Vagina (tissue), 2 donors: ENCODE data around the gene EPHB1. TPM values are rescaled to one million over a fixed set of nuclear protein-coding genes. Genes with fewer than 3 reads are reported as not detected.
A peak's percentile ranks its signal among the peaks of the same experiment; 100 is the strongest.

Experiments used
- DNase-seq, 2 donors: peaks; one replicate each; pipeline ENCODE4 v3.0.0-alpha.2; 2017; ENCODE audit errors: extremely low spot score in 2 of 2
- H3K27ac ChIP-seq: fragments of 200-600 bp; sonication (generic); one replicate; pipeline ENCODE4 v1.5.1; 2019
- H3K27me3 ChIP-seq: fragments of 200-600 bp; sonication (generic); one replicate; pipeline ENCODE4 v1.5.1; 2019
- H3K36me3 ChIP-seq, 2 donors: fragments of 200-600 bp; sonication (generic); one replicate each; pipeline ENCODE4 v1.5.1; 2017 to 2019
- H3K4me1 ChIP-seq: fragments of 200-600 bp; sonication (generic); one replicate; pipeline ENCODE4 v1.5.1; 2019
- H3K4me3 ChIP-seq, 2 donors: fragments of 200-600 bp; sonication (generic); 1 replicate in 1 of 2; 2 replicates in 1 of 2; pipeline ENCODE4 v1.5.1; 2016 to 2019
- H3K9me3 ChIP-seq: fragments of 200-600 bp; sonication (generic); one replicate; pipeline ENCODE4 v1.5.1; 2019
- POLR2A ChIP-seq, 2 donors: fragments of 450-650 bp; IDR thresholded peaks; one replicate each; pipeline ENCODE4 v1.6.1; 2017; ENCODE audit warnings: antibody characterized with exemption in 2 of 2, mild to moderate bottlenecking in 2 of 2, moderate library complexity in 2 of 2
- POLR2AphosphoS5 ChIP-seq, 2 donors: sonication (generic); formaldehyde crosslinking; IDR thresholded peaks; one replicate each; pipeline ENCODE4 v1.9.0; 2017; ENCODE audit warnings: antibody characterized with exemption in 2 of 2, mild to moderate bottlenecking in 2 of 2, low read depth in 1 of 2; ENCODE audit not compliant: insufficient read depth in 1 of 2
- intact Hi-C: fragments of 100-400 bp; cut with DNase I; formaldehyde crosslinking; loops from one replicate; pipeline ENCODE4 v1.15.1; 2023
- total RNA-seq: library from RNA; depleted of rRNA; stranded (reverse); fragments of >200 nt; gene quantifications from one replicate; pipeline ENCODE4 v1.2.3, GENCODE V29; 2016
- TF ChIP-seq, protein P1 (sequence below), 3 experiments: fragments of 450-650 bp in 2 of 3; fragments of 200-600 bp in 1 of 3; sonication (generic) in 1 of 3; IDR thresholded peaks; one replicate each; pipeline ENCODE4 v1.5.1; 2017 to 2019; ENCODE audit warnings: antibody characterized with exemption in 3 of 3, mild to moderate bottlenecking in 2 of 3, moderate library complexity in 2 of 3

Gene EPHB1
- total RNA-seq, 1 donor from 2014 or later: 2.2 TPM

DNA sequence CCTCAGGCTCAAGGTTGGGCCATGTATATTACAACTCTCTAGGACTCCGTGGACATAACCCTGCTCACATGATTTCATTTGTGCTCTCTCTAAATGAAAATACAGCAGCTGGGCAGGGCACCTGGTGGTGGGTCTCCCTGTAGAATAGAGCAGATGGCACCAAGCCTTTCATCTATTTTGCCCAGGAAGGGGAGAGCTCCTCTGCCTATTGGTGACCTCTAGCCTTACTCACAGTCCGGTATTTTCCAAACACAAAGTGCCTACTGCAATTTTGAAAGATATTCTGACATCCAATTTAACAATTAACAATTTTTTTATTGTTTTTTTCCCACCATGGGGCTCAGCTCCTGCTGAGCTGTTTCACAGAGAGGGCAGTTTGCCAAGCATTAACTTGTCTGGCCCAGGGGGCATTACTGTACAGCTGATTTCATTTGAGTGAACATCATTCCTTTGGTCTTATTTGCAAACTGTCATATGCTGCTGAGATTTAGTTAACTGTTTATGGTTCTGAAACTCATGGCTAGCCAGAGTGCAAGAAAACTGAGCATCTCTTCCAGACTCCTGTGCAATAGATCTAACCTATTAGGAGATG, 474.0 kb downstream of the EPHB1 start:
- peak in 1 of 2 donors; percentile 5 for DNase-seq
- intact Hi-C loops: no loop called here
- Histone ChIP-seq H3K27me3 (no peaks in the 10 kb centered on the region), H3K4me1 (no peaks in the 10 kb centered on the region), H3K27ac (no peak overlapping the region), H3K9me3 (no peaks in the 10 kb centered on the region), H3K36me3 (no peaks in the 10 kb centered on the region), H3K4me3 (no peak overlapping the region)
- TF ChIP-seq, protein P1, sequence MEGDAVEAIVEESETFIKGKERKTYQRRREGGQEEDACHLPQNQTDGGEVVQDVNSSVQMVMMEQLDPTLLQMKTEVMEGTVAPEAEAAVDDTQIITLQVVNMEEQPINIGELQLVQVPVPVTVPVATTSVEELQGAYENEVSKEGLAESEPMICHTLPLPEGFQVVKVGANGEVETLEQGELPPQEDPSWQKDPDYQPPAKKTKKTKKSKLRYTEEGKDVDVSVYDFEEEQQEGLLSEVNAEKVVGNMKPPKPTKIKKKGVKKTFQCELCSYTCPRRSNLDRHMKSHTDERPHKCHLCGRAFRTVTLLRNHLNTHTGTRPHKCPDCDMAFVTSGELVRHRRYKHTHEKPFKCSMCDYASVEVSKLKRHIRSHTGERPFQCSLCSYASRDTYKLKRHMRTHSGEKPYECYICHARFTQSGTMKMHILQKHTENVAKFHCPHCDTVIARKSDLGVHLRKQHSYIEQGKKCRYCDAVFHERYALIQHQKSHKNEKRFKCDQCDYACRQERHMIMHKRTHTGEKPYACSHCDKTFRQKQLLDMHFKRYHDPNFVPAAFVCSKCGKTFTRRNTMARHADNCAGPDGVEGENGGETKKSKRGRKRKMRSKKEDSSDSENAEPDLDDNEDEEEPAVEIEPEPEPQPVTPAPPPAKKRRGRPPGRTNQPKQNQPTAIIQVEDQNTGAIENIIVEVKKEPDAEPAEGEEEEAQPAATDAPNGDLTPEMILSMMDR (IDR thresholded peaks at IDR 0.05): no peak

DNA sequence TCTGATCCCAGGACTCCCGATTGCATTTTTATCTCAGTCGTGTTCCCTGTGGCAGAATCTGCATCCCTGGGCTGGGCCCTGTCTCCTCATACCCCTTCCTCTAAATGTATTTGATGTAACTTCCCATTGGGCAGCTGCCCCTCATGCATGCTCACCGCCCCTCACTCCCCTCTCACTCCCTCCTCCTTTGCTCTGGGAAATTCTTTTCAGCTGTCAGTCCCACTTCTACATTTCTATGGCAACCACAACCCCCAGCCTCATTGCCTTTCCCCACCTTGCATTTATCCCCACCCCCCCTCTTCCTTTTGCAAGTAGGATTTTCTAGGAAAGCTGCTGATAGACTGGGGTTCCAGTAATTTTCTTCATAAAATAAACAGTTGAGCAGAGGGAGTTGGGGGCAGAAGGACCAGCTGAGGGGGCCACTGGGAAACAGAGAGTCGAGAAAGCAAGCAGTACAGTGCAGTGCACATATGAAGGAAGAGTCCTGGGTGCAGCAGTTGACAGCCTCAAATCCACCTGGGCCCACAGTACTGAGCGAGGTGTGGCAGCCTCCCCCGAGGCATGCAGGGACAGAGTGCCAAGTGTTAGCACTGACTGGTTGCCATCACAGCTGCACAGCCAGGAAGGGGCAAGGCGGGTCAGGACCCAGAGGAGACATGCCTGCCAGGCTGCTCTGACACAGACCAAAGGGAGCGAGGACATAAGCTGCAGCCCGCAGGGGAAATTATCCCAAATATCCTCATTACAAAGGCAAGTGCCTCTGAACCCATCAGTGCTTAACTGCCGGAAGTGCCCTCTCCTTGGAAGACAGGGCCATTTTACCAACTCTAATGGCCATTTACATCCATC, 476.3 kb downstream of the EPHB1 start:
- DNase-seq: no peak
- Histone ChIP-seq H3K9me3 (no peaks in the 10 kb centered on the region), H3K4me1 (no peaks in the 10 kb centered on the region), H3K27ac (no peak overlapping the region), H3K27me3 (no peaks in the 10 kb centered on the region), H3K4me3 (no peak overlapping the region), H3K36me3 (no peaks in the 10 kb centered on the region)
- intact Hi-C loops: no loop called here
- TF ChIP-seq POLR2A (IDR thresholded peaks at IDR 0.05): no peak
- TF ChIP-seq, protein P1 (IDR thresholded peaks at IDR 0.05): no peak
- TF ChIP-seq POLR2AphosphoS5 (IDR thresholded peaks at IDR 0.05; ENCODE audit: insufficient read depth in 1 of 2, low read depth in 1 of 2): no peak

DNA sequence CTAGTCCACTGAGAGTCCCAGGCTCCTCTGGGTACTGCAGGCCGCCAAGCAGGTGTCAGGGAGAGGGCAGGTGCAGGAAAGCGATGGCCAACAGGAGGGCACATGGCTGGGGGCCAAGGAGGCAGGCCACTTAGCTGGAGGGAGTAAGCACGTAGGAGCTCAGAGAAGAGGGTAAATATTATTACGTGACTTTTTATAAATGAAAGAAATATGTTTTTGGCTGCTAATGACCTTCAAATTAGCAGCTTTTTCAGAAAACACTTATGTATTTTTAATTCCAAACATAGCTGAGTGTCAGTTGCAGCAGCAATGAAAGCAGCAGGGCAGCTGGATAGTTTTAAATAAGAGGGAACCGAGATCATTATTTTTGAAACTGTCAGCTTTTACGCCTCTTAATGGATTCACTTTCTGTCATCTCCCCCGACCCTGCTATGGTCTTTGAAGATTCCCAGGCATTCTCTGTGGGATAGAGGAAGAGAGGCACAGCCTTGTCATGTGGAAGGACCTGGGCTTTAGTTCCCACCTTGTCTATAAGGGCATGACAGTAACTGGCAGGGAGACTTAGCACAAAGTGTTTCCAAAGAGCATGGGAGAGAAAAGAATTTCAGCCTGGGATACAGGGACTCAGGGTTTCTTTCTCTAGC, 477.1 kb downstream of the EPHB1 start:
- no peaks in the 10 kb centered on the region for H3K36me3 ChIP-seq
- DNase-seq: no peak
- H3K27me3 ChIP-seq: no peaks in the 10 kb centered on the region
- H3K4me1 ChIP-seq: no peaks in the 10 kb centered on the region
- TF ChIP-seq POLR2A (IDR thresholded peaks at IDR 0.05): no peak
- no peak for TF ChIP-seq POLR2AphosphoS5 (IDR thresholded peaks at IDR 0.05; ENCODE audit: insufficient read depth in 1 of 2, low read depth in 1 of 2)
- TF ChIP-seq, protein P1 (IDR thresholded peaks at IDR 0.05): no peak
- H3K4me3 ChIP-seq: no peak overlapping the region
- H3K9me3 ChIP-seq: no peaks in the 10 kb centered on the region
- no peak overlapping the region for H3K27ac ChIP-seq
- intact Hi-C loops: no loop called here

DNA sequence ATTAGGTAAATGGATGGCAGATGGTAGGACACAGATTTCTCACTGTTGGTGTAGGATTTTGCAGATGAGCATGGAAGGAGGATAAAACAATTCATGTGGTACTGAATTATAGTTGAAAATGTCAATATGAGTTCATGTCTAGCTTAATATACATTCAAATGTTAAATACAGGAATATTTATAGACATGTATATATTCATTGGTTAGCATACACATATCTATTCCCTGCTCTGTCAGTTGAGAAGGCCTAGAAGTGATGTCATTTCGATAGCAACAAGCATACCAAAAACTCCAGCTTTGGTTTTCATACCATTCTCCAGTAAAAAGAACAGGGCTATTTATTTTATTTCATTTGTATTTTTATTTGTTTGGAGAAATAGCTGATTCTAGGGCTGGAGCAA, 497.1 kb downstream of the EPHB1 start:
- no peak for DNase-seq
- H3K36me3 ChIP-seq: no peaks in the 10 kb centered on the region
- intact Hi-C loops: no loop called here
- no peaks in the 10 kb centered on the region for H3K4me1 ChIP-seq
- H3K4me3 ChIP-seq: no peak overlapping the region
- TF ChIP-seq, protein P1 (IDR thresholded peaks at IDR 0.05): no peak
- TF ChIP-seq POLR2A (IDR thresholded peaks at IDR 0.05): no peak
- no peak for TF ChIP-seq POLR2AphosphoS5 (IDR thresholded peaks at IDR 0.05; ENCODE audit: insufficient read depth in 1 of 2, low read depth in 1 of 2)
- no peak overlapping the region for H3K27ac ChIP-seq
- no peaks in the 10 kb centered on the region for H3K9me3 ChIP-seq
- H3K27me3 ChIP-seq: no peaks in the 10 kb centered on the region

DNA sequence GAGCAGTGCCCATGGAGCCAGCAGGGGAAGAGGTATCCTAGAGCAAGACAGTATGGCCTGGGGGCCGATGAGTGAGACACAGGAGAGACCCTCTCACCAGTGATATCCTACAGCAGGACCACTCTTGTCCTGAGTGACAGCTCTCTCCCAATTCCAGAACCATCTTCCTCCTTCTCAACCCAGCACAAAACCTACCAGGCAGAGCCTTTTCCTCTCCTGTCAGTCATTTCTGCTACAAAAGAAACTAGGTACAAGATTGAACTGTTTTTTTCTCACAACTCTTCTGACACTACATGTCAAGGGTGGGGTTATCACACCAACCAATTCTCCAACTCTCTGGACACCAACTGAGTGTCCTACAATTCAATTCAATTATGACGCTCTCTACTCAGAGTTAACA, 506.6 kb downstream of the EPHB1 start:
- TF ChIP-seq, protein P1 (IDR thresholded peaks at IDR 0.05): no peak
- no peak for TF ChIP-seq POLR2A (IDR thresholded peaks at IDR 0.05)
- no peak for TF ChIP-seq POLR2AphosphoS5 (IDR thresholded peaks at IDR 0.05; ENCODE audit: insufficient read depth in 1 of 2, low read depth in 1 of 2)
- no peaks in the 10 kb centered on the region for H3K4me1 ChIP-seq
- H3K27ac ChIP-seq: no peak overlapping the region
- H3K9me3 ChIP-seq: no peaks in the 10 kb centered on the region
- DNase-seq: no peak
- H3K27me3 ChIP-seq: no peaks in the 10 kb centered on the region
- H3K4me3 ChIP-seq: no peak overlapping the region
- H3K36me3 ChIP-seq: no peaks in the 10 kb centered on the region
- intact Hi-C loops: no loop called here
